ENCODE data around the gene EDEM1.
"Not testable (repeated sequence)": the region's sequence is repeated elsewhere in the genome, so short reads cannot be mapped to it uniquely, and the experiment has no call there.

EDEM1 gene

DNA sequence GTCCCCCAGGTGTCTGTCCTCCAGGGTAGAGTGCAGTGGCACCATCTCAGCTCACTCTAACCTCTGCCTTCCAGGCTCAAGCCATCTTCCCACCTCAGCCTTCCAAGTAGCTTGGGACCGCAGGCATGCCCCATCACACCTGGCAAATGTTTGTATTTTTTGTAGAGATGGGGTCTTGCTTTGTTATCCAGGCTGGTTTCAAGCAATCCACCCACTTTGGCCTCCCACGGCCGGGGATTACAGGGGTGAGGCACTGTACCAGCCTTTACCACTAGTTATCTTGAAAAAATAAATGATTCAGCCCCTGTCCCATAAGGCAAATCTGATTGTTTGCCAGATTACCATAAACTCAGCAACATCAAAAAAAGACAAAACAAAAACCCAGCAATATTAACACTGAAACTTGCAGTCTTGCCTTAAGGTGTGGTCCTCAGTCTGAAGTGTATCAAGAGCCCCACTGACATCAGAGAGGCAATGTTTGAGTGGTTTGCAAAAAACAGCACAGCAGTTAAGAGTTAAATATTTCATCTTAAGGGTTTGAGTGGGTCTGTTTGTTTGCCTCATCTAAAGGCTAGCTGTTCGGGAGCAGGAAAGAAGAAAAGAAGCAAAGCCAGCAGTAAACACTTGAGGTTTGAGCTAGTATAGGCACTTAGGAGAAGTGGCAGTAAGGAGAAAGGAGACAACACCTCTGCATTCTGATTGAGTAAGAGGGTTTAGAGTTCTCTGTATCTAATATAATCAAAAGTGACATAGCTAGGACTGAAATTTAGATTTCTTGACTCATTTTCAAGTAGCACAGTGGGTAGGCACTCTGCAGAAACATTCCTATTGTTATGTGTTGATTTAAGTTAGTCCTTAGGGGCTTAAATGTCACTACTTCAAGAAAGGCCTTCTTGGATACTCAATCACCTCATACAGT lies 26.3 kb upstream of the EDEM1 start:
- Mint-ChIP-seq H3K27ac (no peak overlapping the region), H3K4me3 (no peak overlapping the region), H3K4me1 (ENCODE audit: low read depth) (peaks cover 22% of the 10 kb centered on the region), H3K27me3 (ENCODE audit: low read depth) (no peaks in the 10 kb centered on the region), H3K36me3 (ENCODE audit: low read depth) (peaks cover 3% of the 10 kb centered on the region), H3K9me3 (no peaks in the 10 kb centered on the region)

DNA sequence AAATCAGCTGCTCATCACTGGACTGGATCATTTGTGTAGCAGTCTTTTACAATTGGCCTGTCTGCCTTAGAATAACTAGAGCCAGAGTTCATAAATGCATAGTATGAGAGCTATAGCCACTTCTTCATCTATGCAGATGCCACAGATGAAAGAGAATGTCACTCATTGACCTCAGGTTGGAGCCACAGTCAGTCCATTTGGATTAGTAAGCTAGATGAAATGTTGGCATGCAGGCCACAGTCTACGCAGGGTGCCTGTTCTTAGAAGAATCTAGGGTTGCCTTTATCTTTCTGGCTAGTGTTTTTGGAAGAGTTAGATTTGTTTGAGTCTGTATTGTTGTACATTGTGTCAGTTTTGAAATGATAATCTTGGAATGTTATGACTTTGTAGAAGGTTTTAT lies 25.4 kb upstream of the EDEM1 start:
- H3K4me1 Mint-ChIP-seq (ENCODE audit: low read depth), result peaks cover 27% of the 10 kb centered on the region

GRCh38 chr3:5165698-5166097 lies 21.8 kb upstream of the EDEM1 start:
- Mint-ChIP-seq H3K4me3 (no peak overlapping the region), H3K27ac (no peak overlapping the region), H3K9me3 (no peaks in the 10 kb centered on the region), H3K4me1 (ENCODE audit: low read depth) (peaks cover 24% of the 10 kb centered on the region), H3K27me3 (ENCODE audit: low read depth) (no peaks in the 10 kb centered on the region), H3K36me3 (ENCODE audit: low read depth) (peaks cover 4% of the 10 kb centered on the region)

More for the DNA sequence above, 25.4 kb upstream of the EDEM1 start:
- Mint-ChIP-seq H3K4me3 (no peak overlapping the region), H3K27ac (no peak overlapping the region), H3K9me3 (no peaks in the 10 kb centered on the region), H3K27me3 (ENCODE audit: low read depth) (no peaks in the 10 kb centered on the region), H3K36me3 (ENCODE audit: low read depth) (peaks cover 7% of the 10 kb centered on the region)

DNA sequence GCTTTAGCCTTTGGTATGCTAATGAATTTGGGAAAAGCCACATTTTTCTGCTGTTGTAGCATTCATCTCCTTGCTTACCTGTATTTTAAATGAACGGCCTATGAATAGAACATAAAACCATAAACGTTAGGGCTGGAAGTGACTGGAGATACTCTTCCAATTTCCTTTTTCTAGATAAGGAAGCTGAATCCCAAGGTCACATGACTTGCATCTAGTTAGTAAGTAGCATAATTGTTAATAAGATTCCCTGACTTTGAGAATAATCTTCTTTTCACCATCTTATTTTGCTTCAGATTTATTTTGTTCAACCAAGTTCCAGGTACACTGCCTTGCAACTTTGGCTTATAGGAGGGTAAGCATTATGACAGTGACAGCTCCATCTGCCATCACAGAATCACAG lies 20.7 kb upstream of the EDEM1 start:
- Mint-ChIP-seq H3K27me3 (ENCODE audit: low read depth) (no peaks in the 10 kb centered on the region), H3K4me1 (ENCODE audit: low read depth) (peaks cover 16% of the 10 kb centered on the region), H3K4me3 (no peak overlapping the region), H3K27ac (no peak overlapping the region), H3K9me3 (no peaks in the 10 kb centered on the region), H3K36me3 (ENCODE audit: low read depth) (peaks cover 6% of the 10 kb centered on the region)

DNA sequence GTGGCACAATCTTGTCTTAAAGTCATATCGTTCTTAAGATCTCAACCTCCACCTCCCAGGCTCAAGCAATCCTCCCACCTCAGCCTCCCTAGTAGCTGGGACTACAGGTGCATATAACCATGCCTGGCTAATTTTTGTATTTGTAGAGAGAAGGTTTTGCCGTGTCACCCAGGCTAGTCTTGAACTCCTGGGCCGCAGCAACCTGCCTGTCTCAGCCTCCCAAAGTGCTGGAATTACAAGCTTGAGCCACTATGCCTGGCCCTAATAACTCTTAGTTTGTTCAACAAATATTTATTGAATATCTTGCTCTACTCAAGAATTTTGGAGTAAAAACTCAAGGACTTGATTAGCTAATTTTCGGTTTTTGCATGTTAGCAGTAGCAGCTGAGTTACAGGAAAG lies 19.4 kb upstream of the EDEM1 start:
- H3K4me1 Mint-ChIP-seq (ENCODE audit: low read depth), result peaks cover 11% of the 10 kb centered on the region
- H3K9me3 Mint-ChIP-seq, result no peaks in the 10 kb centered on the region
- H3K36me3 Mint-ChIP-seq (ENCODE audit: low read depth), result peaks cover 14% of the 10 kb centered on the region
- no peak overlapping the region for H3K27ac Mint-ChIP-seq
- H3K27me3 Mint-ChIP-seq (ENCODE audit: low read depth), result no peaks in the 10 kb centered on the region
- no peak overlapping the region for H3K4me3 Mint-ChIP-seq

DNA sequence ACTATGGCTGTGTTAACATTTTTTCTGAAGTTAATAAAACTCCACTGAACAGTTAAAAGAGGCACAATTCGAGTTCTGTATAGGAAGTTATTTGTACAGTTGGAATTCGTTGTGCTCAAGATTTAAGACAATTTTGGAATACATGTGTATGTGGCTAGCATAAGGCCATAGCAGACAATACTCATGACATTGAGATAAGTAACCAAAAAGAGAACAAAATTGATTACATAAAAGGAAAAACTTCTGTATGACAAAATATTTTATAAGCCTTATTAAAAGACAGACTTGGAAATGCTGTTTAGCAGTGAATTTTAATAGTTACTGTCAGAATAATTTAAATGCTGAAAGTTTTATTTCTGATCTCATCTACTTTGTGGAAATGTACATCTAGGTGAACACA lies 17.7 kb upstream of the EDEM1 start:
- Mint-ChIP-seq H3K9me3 (no peaks in the 10 kb centered on the region), H3K27me3 (ENCODE audit: low read depth) (no peaks in the 10 kb centered on the region), H3K27ac (no peak overlapping the region), H3K4me3 (no peak overlapping the region), H3K36me3 (ENCODE audit: low read depth) (peaks cover 21% of the 10 kb centered on the region), H3K4me1 (ENCODE audit: low read depth) (peaks cover 11% of the 10 kb centered on the region)

GRCh38 chr3:5170975-5171374 lies 16.5 kb upstream of the EDEM1 start:
- peaks cover 23% of the 10 kb centered on the region for H3K36me3 Mint-ChIP-seq (ENCODE audit: low read depth)
- no peaks in the 10 kb centered on the region for H3K9me3 Mint-ChIP-seq
- no peaks in the 10 kb centered on the region for H3K27me3 Mint-ChIP-seq (ENCODE audit: low read depth)
- peaks cover 8% of the 10 kb centered on the region for H3K4me1 Mint-ChIP-seq (ENCODE audit: low read depth)
- no peak overlapping the region for H3K4me3 Mint-ChIP-seq
- no peak overlapping the region for H3K27ac Mint-ChIP-seq

GRCh38 chr3:5172018-5172417 lies 15.5 kb upstream of the EDEM1 start:
- peaks cover 4% of the 10 kb centered on the region for H3K4me1 Mint-ChIP-seq (ENCODE audit: low read depth)
- peaks cover 19% of the 10 kb centered on the region for H3K36me3 Mint-ChIP-seq (ENCODE audit: low read depth)
- no peaks in the 10 kb centered on the region for H3K9me3 Mint-ChIP-seq
- H3K27me3 Mint-ChIP-seq (ENCODE audit: low read depth), result no peaks in the 10 kb centered on the region
- H3K4me3 Mint-ChIP-seq, result no peak overlapping the region
- no peak overlapping the region for H3K27ac Mint-ChIP-seq

DNA sequence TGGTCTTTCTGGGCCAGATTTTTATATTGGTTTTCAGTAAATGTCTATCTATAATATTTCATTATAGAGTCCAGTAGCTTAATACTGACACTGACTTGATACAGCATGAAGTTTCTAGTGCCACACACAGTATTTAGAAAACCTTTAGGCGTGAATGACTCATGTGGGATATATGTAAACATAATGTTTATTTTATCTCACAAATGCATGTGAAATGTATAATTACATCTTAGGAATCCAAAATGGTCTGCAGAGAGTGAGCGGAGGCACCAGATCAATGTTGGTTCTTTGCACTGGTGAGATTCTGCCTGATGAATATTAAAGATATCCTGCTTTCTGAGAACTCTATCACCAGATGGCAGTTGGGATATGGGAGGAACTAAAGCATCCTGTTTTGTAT lies 8.5 kb upstream of the EDEM1 start:
- not testable (repeated sequence) for H3K27me3 Mint-ChIP-seq (ENCODE audit: low read depth); H3K4me3 Mint-ChIP-seq; H3K9me3 Mint-ChIP-seq; H3K27ac Mint-ChIP-seq
- peaks cover 16% of the 10 kb centered on the region for H3K4me1 Mint-ChIP-seq (ENCODE audit: low read depth)
- H3K36me3 Mint-ChIP-seq (ENCODE audit: low read depth), result peaks cover 35% of the 10 kb centered on the region

DNA sequence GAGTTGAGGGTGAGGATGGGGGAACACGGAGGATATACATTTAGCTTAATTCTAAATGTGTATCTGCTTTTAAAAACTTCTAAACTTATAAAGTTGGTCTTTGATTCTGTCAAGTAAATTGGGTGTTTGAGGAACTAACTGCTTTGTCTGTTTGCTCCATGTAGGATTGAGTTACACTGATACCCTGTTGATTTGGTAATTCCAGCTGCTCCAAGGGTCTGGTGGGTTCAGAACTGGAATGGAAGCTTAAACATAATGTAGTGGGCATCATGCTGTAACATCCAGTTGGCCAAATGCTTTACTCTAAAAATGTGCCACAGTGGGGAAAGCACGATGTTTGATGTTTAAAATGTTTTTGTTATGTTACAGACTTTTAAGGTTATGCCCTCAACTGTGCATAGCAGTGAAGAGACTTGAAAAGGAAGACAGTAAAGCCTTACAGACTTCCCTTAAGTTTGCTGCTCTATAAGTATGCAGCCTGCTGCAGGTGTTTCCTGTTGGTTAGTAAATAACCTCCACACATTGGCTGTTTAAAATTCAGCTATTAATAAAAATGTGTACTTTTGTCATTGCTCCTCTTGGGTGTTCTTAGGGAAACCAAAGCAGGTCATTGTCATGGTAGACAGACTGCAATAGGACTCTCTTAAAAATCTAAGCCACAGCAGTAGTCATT lies 5.9 kb upstream of the EDEM1 start:
- Mint-ChIP-seq H3K4me3 (no peak overlapping the region), H3K27me3 (ENCODE audit: low read depth) (no peaks in the 10 kb centered on the region), H3K4me1 (ENCODE audit: low read depth) (peaks cover 31% of the 10 kb centered on the region), H3K27ac (no peak overlapping the region), H3K9me3 (no peaks in the 10 kb centered on the region), H3K36me3 (ENCODE audit: low read depth) (peaks cover 38% of the 10 kb centered on the region)

DNA sequence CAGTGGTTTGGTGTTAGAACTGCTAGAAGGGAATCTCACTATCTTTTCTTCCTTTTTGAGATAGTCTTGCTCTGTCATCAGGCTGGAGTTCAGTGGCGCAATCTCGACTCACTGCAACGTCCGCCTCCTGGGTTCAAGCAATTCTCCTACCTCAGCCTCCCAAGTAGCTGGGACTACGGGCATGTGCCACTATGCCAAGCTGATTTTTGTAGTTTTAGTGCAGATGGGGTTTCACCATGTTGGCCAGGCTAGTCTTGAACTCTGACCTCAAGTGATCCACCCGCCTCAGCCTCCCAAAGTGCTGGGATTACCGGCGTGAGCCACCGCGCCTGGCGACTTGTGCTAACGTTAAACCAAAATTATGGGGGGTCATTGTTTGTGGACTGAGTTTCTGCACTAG lies 3.8 kb upstream of the EDEM1 start:
- not testable (repeated sequence) for H3K4me3 Mint-ChIP-seq; H3K27ac Mint-ChIP-seq; H3K27me3 Mint-ChIP-seq (ENCODE audit: low read depth); H3K9me3 Mint-ChIP-seq
- peaks cover 32% of the 10 kb centered on the region for H3K36me3 Mint-ChIP-seq (ENCODE audit: low read depth)
- H3K4me1 Mint-ChIP-seq (ENCODE audit: low read depth), result peaks cover 29% of the 10 kb centered on the region

DNA sequence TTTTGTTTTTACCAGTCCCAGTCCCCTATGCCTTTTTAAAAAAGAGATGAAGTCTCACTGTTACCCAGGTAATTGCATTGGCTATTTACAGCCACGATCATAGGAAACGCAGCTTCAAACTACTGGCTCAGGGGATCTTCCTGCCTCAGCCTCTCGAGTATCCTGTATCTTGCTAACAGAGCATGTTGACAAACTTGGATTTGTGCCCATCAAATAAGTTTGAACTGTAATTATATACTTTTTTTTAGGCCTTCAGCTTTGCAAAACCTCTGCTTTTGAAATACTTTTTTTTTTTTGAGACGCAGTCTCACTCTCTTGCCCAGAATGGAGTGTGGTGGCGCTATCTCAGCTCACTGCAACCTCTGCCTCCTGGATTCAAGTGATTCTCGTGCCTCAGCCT lies 3.0 kb upstream of the EDEM1 start:
- H3K4me3 Mint-ChIP-seq, result no peak overlapping the region
- H3K9me3 Mint-ChIP-seq, result no peaks in the 10 kb centered on the region
- peaks cover 29% of the 10 kb centered on the region for H3K4me1 Mint-ChIP-seq (ENCODE audit: low read depth)
- peaks cover 33% of the 10 kb centered on the region for H3K36me3 Mint-ChIP-seq (ENCODE audit: low read depth)
- H3K27me3 Mint-ChIP-seq (ENCODE audit: low read depth), result no peaks in the 10 kb centered on the region
- H3K27ac Mint-ChIP-seq, result no peak overlapping the region

DNA sequence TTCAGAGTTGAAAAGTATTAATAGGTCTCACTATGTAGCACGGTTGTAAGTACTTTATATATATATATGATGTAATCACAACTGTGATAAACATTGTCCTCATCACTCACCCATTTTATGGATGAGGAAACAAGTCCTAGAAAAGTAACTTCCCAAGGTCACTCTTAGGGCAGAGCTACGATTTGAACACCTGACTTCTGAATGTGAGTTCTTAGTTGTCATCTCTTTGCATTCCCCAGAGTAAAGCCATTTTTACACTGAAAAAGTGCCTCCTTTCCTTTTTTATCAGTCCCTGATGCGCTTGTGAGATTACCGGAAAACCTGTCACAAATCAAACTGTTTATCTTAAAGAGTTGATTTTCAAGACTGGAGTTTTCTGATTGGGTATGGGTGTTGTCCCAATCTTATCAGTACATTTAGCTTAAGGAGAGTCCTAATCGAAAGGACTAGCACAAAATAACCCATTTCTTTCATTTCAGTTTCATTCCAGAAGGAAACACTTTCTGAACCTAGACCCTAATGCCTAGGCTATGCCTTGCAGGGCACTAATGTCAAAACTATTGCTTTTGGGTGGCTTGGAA lies 2.3 kb upstream of the EDEM1 start:
- Mint-ChIP-seq H3K4me1 (ENCODE audit: low read depth) (peaks cover 33% of the 10 kb centered on the region), H3K36me3 (ENCODE audit: low read depth) (peaks cover 36% of the 10 kb centered on the region), H3K27ac (no peak overlapping the region)

GRCh38 chr3:5186089-5186857 lies 1.2 kb upstream of the EDEM1 start:
- peaks cover 35% of the 10 kb centered on the region for H3K36me3 Mint-ChIP-seq (ENCODE audit: low read depth)
- H3K27ac Mint-ChIP-seq, result peak overlapping the region; percentile 43
- no peaks in the 10 kb centered on the region for H3K9me3 Mint-ChIP-seq
- H3K4me3 Mint-ChIP-seq, result peak overlapping the region; percentile 98
- H3K27me3 Mint-ChIP-seq (ENCODE audit: low read depth), result no peaks in the 10 kb centered on the region
- peaks cover 34% of the 10 kb centered on the region for H3K4me1 Mint-ChIP-seq (ENCODE audit: low read depth)

More for the DNA sequence above, 2.3 kb upstream of the EDEM1 start:
- H3K9me3 Mint-ChIP-seq, result no peaks in the 10 kb centered on the region
- no peak overlapping the region for H3K4me3 Mint-ChIP-seq
- no peaks in the 10 kb centered on the region for H3K27me3 Mint-ChIP-seq (ENCODE audit: low read depth)

Data from T-helper 1 cell treated with Interleukin-12 subunit alpha and Interleukin-12 subunit beta and Interleukin-4 antibody, amounts not matched to agents 30 μg/mL and 1 μg/mL, for 36 hours (primary cell).